ENCODE data around the gene LRRC41.
"Not testable (repeated sequence)": the region's sequence is repeated elsewhere in the genome, so short reads cannot be mapped to it uniquely, and the experiment has no call there.

LRRC41 gene

GRCh38 chr1:46328182-46328581 lies 24.8 kb upstream of the LRRC41 start:
- not testable (repeated sequence) for DNase-seq (ENCODE audit: extremely low read depth in 1 of 2, low read depth in 1 of 2)

- DNase-seq (ENCODE audit: extremely low read depth in 1 of 2, low read depth in 1 of 2), result not testable (repeated sequence)
These were observed 22.1 kb upstream of the LRRC41 start for GRCh38 chr1:46325285-46326076.

- not testable (repeated sequence) for DNase-seq (ENCODE audit: extremely low read depth in 1 of 2, low read depth in 1 of 2)
These were observed 18.8 kb upstream of the LRRC41 start for GRCh38 chr1:46322191-46322590.

- not testable (repeated sequence) for DNase-seq (ENCODE audit: extremely low read depth in 1 of 2, low read depth in 1 of 2)
These were observed 16.8 kb upstream of the LRRC41 start for GRCh38 chr1:46319960-46320914.

GRCh38 chr1:46319301-46319700 lies 15.9 kb upstream of the LRRC41 start:
- not testable (repeated sequence) for DNase-seq (ENCODE audit: extremely low read depth in 1 of 2, low read depth in 1 of 2)

GRCh38 chr1:46317323-46317722 lies 13.9 kb upstream of the LRRC41 start:
- no peak for DNase-seq (ENCODE audit: extremely low read depth in 1 of 2, low read depth in 1 of 2)

GRCh38 chr1:46315669-46316403 lies 12.4 kb upstream of the LRRC41 start:
- DNase-seq (ENCODE audit: extremely low read depth in 1 of 2, low read depth in 1 of 2), result no peak

GRCh38 chr1:46310321-46310720 lies 6.9 kb upstream of the LRRC41 start:
- DNase-seq (ENCODE audit: extremely low read depth in 1 of 2, low read depth in 1 of 2), result no peak

- no peak for DNase-seq (ENCODE audit: extremely low read depth in 1 of 2, low read depth in 1 of 2)
These were observed 6.2 kb upstream of the LRRC41 start for GRCh38 chr1:46309401-46310159.

GRCh38 chr1:46306159-46306530 lies 2.7 kb upstream of the LRRC41 start:
- no peak for DNase-seq (ENCODE audit: extremely low read depth in 1 of 2, low read depth in 1 of 2)

GRCh38 chr1:46303872-46304326 lies 483 bp upstream of the LRRC41 start:
- DNase-seq (ENCODE audit: extremely low read depth in 1 of 2, low read depth in 1 of 2), result no peak

- DNase-seq (ENCODE audit: extremely low read depth in 1 of 2, low read depth in 1 of 2), result peak in 1 of 2 donors; percentile 13
These were observed 777 bp downstream of the LRRC41 start for GRCh38 chr1:46302641-46303037.

- DNase-seq (ENCODE audit: extremely low read depth in 1 of 2, low read depth in 1 of 2), result peak; percentile 27 to 32
These were observed 1.4 kb downstream of the LRRC41 start for GRCh38 chr1:46301808-46302640.

GRCh38 chr1:46301406-46301807 lies 2.0 kb downstream of the LRRC41 start:
- DNase-seq (ENCODE audit: extremely low read depth in 1 of 2, low read depth in 1 of 2), result no peak

- no peak for DNase-seq (ENCODE audit: extremely low read depth in 1 of 2, low read depth in 1 of 2)
These were observed 2.6 kb downstream of the LRRC41 start for GRCh38 chr1:46300673-46301405.

GRCh38 chr1:46298387-46298786 lies 5.0 kb downstream of the LRRC41 start:
- no peak for DNase-seq (ENCODE audit: extremely low read depth in 1 of 2, low read depth in 1 of 2)

- no peak for DNase-seq (ENCODE audit: extremely low read depth in 1 of 2, low read depth in 1 of 2)
These were observed 8.1 kb downstream of the LRRC41 start for GRCh38 chr1:46295306-46295705.

GRCh38 chr1:46289976-46290375 lies 13.4 kb downstream of the LRRC41 start:
- no peak for DNase-seq (ENCODE audit: extremely low read depth in 1 of 2, low read depth in 1 of 2)

- DNase-seq (ENCODE audit: extremely low read depth in 1 of 2, low read depth in 1 of 2), result no peak
These were observed 14.3 kb downstream of the LRRC41 start for GRCh38 chr1:46289134-46289494.

Measured in stimulated activated CD8-positive, alpha-beta memory T cell treated with anti-CD3 and anti-CD28 coated beads, Interleukin-7, amount 100 ng/mL, for 48 hours (primary cell).